Keratinocyte (primary cell): ENCODE measurements around the gene PTPRN2. TPM values are rescaled to one million over a fixed set of nuclear protein-coding genes. Genes with fewer than 3 reads are reported as not detected.

ENCODE experiments used
- DNase-seq: peaks from one replicate; pipeline ENCODE4 v3.0.0-alpha.2; 2011; ENCODE audit warnings: low read depth, missing footprints, low spot score
- FAIRE-seq: peaks from 2 replicates; lab custom pipeline; 2011; peaks lifted over from hg19 to GRCh38; lab: Jason Lieb, UNC
- H2AFZ ChIP-seq: 2 replicates; pipeline ENCODE4 v1.6.0; 2012; ENCODE audit warnings: low read length, control low read depth, inconsistent platforms; ENCODE audit not compliant: control insufficient read depth
- H3K27ac ChIP-seq: 2 replicates; pipeline ENCODE4 v1.5.1; 2011; ENCODE audit warnings: low read length; ENCODE audit not compliant: control insufficient read depth, insufficient read depth
- H3K27me3 ChIP-seq: 3 replicates; pipeline ENCODE4 v1.6.0; 2011; ENCODE audit warnings: low read length; ENCODE audit not compliant: control insufficient read depth, insufficient read depth; ENCODE audit errors: extremely low read depth
- H3K36me3 ChIP-seq, 2 experiments: 2 replicates in 1 of 2; 3 replicates in 1 of 2; pipeline ENCODE4 v1.5.1; 2011; ENCODE audit warnings: low read length in 2 of 2, mild to moderate bottlenecking in 1 of 2; ENCODE audit not compliant: control insufficient read depth in 2 of 2, insufficient read depth in 2 of 2; ENCODE audit errors: extremely low read depth in 1 of 2
- H3K4me1 ChIP-seq: 3 replicates; pipeline ENCODE4 v1.5.1; 2011; ENCODE audit warnings: low read length; ENCODE audit not compliant: control insufficient read depth, insufficient read depth; ENCODE audit errors: extremely low read depth
- H3K4me2 ChIP-seq: 3 replicates; pipeline ENCODE4 v1.6.0; 2011; ENCODE audit warnings: low read depth, low read length; ENCODE audit not compliant: control insufficient read depth, insufficient read depth; ENCODE audit errors: extremely low read depth
- H3K4me3 ChIP-seq, 3 experiments: fragments of 200-600 bp in 1 of 3; sonication (generic) in 1 of 3; 2 replicates in 2 of 3; 3 replicates in 1 of 3; pipeline ENCODE4 v1.5.1; 2011 to 2016; ENCODE audit warnings: low read length in 3 of 3, mild to moderate bottlenecking in 3 of 3, control low read depth in 2 of 3, inconsistent platforms in 1 of 3, low read depth in 1 of 3, mixed read lengths in 1 of 3, mixed run types in 1 of 3, moderate library complexity in 1 of 3; ENCODE audit not compliant: control insufficient read depth in 2 of 3, insufficient read depth in 2 of 3; ENCODE audit errors: extremely low read depth in 1 of 3
- H3K79me2 ChIP-seq: 2 replicates; pipeline ENCODE4 v1.6.0; 2012; ENCODE audit warnings: low read length; ENCODE audit not compliant: control insufficient read depth, insufficient read depth
- H3K9ac ChIP-seq: 3 replicates; pipeline ENCODE4 v1.6.0; 2011; ENCODE audit warnings: low read length; ENCODE audit not compliant: control insufficient read depth, insufficient read depth; ENCODE audit errors: extremely low read depth
- H3K9me1 ChIP-seq: 3 replicates; pipeline ENCODE4 v1.6.0; 2011; ENCODE audit warnings: low read length; ENCODE audit not compliant: control insufficient read depth, insufficient read depth; ENCODE audit errors: extremely low read depth
- H3K9me3 ChIP-seq: 2 replicates; pipeline ENCODE4 v1.5.1; 2012; ENCODE audit warnings: low read depth, low read length; ENCODE audit not compliant: control insufficient read depth
- H4K20me1 ChIP-seq: 3 replicates; pipeline ENCODE4 v1.6.0; 2011; ENCODE audit warnings: low read length; ENCODE audit not compliant: control insufficient read depth, insufficient read depth; ENCODE audit errors: extremely low read depth
- CTCF ChIP-seq, 3 experiments: IDR thresholded peaks in 1 of 3; conservative IDR thresholded peaks in 1 of 3; optimal IDR thresholded peaks in 1 of 3; 2 replicates in 2 of 3; 3 replicates in 1 of 3; pipeline versions ENCODE3 to v1.5.1; 2011; ENCODE audit warnings: low read length in 3 of 3, mild to moderate bottlenecking in 3 of 3, moderate library complexity in 2 of 3, control low read depth in 1 of 3, inconsistent platforms in 1 of 3; ENCODE audit not compliant: insufficient read depth in 2 of 3; ENCODE audit errors: extremely low read depth in 1 of 3
- EZH2 ChIP-seq: IDR thresholded peaks from one replicate; pipeline ENCODE4 v1.6.1; 2012; ENCODE audit warnings: inconsistent platforms, mild to moderate bottlenecking, low read length, moderate library complexity
- dilution Hi-C: fragments of 300-500 bp; cut with MboI; formaldehyde crosslinking; loops from one replicate; pipeline ENCODE4 v1.7.0; 2020; ENCODE audit warnings: low sequenced_read_pairs; ENCODE audit not compliant: extremely low pct_ligation_motif_present
- polyA plus RNA-seq, 5 experiments: library from polyadenylated mRNA; depleted of rRNA in 3 of 5; stranded (reverse) in 3 of 5; stranded (forward) in 1 of 5; unstranded in 1 of 5; fragments of >200 nt; gene quantifications; 1 replicate in 1 of 5; 2 replicates in 3 of 5; 3 replicates in 1 of 5; pipeline versions ENCODE4 v1.2.1 to v1.2.3, GENCODE V29; 2011 to 2012; ENCODE audit warnings: missing spikeins in 2 of 5, low read depth in 1 of 5, low replicate concordance in 1 of 5

PTPRN2 gene
- polyA plus RNA-seq, 1 donor (not counting 4 experiments of a cell fraction or from before 2014, with no cell fraction given), result not detected

DNA sequence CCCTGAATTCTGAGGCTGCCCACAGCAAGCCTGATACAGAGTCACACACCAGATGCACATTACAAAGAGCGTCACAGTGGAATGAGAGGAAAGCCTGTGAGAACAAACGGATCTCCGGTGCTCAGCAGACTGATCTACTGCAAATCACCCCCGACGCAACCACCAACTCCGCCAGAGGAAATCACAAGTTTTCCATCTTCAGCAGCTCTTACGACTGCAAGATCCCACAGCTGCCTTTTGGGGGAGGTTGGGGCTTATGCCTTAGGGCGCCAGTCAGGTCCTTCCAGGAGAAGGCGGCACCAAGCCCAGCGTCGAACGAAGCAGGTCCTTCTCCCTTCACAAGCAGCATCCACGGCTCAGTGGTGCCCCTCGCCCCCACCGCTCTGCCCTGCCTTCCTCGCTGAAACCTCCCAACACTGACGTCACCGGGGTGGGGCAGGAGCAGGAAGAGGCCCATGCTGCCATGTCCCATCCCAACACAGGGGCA, 32.5 kb downstream of the PTPRN2 start:
- no peak overlapping the region for H3K9ac ChIP-seq
- dilution Hi-C loops, result no loop called here
- H3K36me3 ChIP-seq, result no peaks in the 10 kb centered on the region
- no peaks in the 10 kb centered on the region for H3K79me2 ChIP-seq
- no peak for TF ChIP-seq EZH2
- TF ChIP-seq CTCF (optimal IDR thresholded peaks at IDR 0.05 in 1 of 3, IDR thresholded peaks at IDR 0.05 in 1 of 3, conservative IDR thresholded peaks at IDR 0.05 in 1 of 3; ENCODE audit: extremely low read depth in 1 of 3, insufficient read depth in 2 of 3, low read length in 3 of 3), result no peak
- no peak overlapping the region for H3K4me2 ChIP-seq
- no peak overlapping the region for H3K27ac ChIP-seq
- H4K20me1 ChIP-seq, result no peaks in the 10 kb centered on the region
- H3K9me1 ChIP-seq, result no peaks in the 10 kb centered on the region
- FAIRE-seq (no peak), DNase-seq (no peak)
- no peak overlapping the region for H3K4me3 ChIP-seq
- no peak overlapping the region for H2AFZ ChIP-seq
- peaks cover 2% of the 10 kb centered on the region for H3K9me3 ChIP-seq
- H3K27me3 ChIP-seq, result no peaks in the 10 kb centered on the region
- no peaks in the 10 kb centered on the region for H3K4me1 ChIP-seq

GRCh38 chr7:158550886-158551452, 36.7 kb downstream of the PTPRN2 start:
- H3K4me3 ChIP-seq, result no peak overlapping the region
- H3K4me1 ChIP-seq, result no peaks in the 10 kb centered on the region
- H3K79me2 ChIP-seq, result no peaks in the 10 kb centered on the region
- FAIRE-seq (no peak), DNase-seq (no peak)
- H3K9me3 ChIP-seq, result peaks cover 8% of the 10 kb centered on the region
- TF ChIP-seq EZH2 (no peak), CTCF (optimal IDR thresholded peaks at IDR 0.05 in 1 of 3, IDR thresholded peaks at IDR 0.05 in 1 of 3, conservative IDR thresholded peaks at IDR 0.05 in 1 of 3; ENCODE audit: extremely low read depth in 1 of 3, insufficient read depth in 2 of 3, low read length in 3 of 3) (no peak)
- no peak overlapping the region for H2AFZ ChIP-seq
- H3K4me2 ChIP-seq, result no peak overlapping the region
- H3K36me3 ChIP-seq, result no peaks in the 10 kb centered on the region
- no peaks in the 10 kb centered on the region for H3K9me1 ChIP-seq
- H3K9ac ChIP-seq, result no peak overlapping the region
- dilution Hi-C loops, result no loop called here
- no peaks in the 10 kb centered on the region for H4K20me1 ChIP-seq
- H3K27me3 ChIP-seq, result no peaks in the 10 kb centered on the region
- H3K27ac ChIP-seq, result no peak overlapping the region
